A549 (cell line): Measurements from ENCODE around the gene FRMD4A.

ENCODE experiments used
- CEBPB ChIP-seq, 2 experiments: fragments of >200 bp in 1 of 2; sonication (Bioruptor Twin) in 1 of 2; formaldehyde crosslinking in 1 of 2; IDR thresholded peaks; 2 replicates each; pipeline ENCODE4 v1.6.1; 2012 to 2016
- FOSB ChIP-seq: fragments of 250-450 bp; sonication (Bioruptor Pico); IDR thresholded peaks from 2 replicates; pipeline ENCODE4 v1.5.0; 2020; ENCODE audit warnings: mild to moderate bottlenecking, moderate library complexity
- JUN ChIP-seq, 2 experiments: fragments of >200 bp; sonication (Bioruptor Twin); formaldehyde crosslinking; IDR thresholded peaks; 2 replicates in 1 of 2; 3 replicates in 1 of 2; pipeline ENCODE4 v1.6.1; 2016 to 2017
- POLR2A ChIP-seq: IDR thresholded peaks from 2 replicates; pipeline ENCODE4 v1.6.1; 2012; ENCODE audit warnings: mild to moderate bottlenecking, low read length
- REST ChIP-seq: fragments of 200-600 bp; sonication (generic); IDR thresholded peaks from 2 replicates; pipeline ENCODE4 v1.6.1; 2016; ENCODE audit warnings: antibody characterized with exemption, mild to moderate bottlenecking, moderate library complexity
- ZNF302 ChIP-seq: fragments of 250-450 bp; sonication (Bioruptor Pico); IDR thresholded peaks from 2 replicates; pipeline ENCODE4 v1.9.0; 2021; ENCODE audit warnings: inconsistent platforms, mild to moderate bottlenecking, moderate library complexity

- TF ChIP-seq JUN (IDR thresholded peaks at IDR 0.05) (no peak), CEBPB (IDR thresholded peaks at IDR 0.05) (no peak), REST (no peak), POLR2A (no peak), ZNF302 (no peak), FOSB (CRISPR knock-in tag) (no peak)
Measured at GRCh38 chr10:14036233-14036632, 294.5 kb downstream of the FRMD4A start.
